Measurements from ENCODE around the gene FCHSD2. TPM values are rescaled to one million over a fixed set of nuclear protein-coding genes. Genes with fewer than 3 reads are reported as not detected.
A peak's percentile ranks its signal among the peaks of the same experiment; 100 is the strongest.
"Not testable (repeated sequence)": the region's sequence is repeated elsewhere in the genome, so short reads cannot be mapped to it uniquely, and the experiment has no call there.

FCHSD2 gene
- total RNA-seq, 2 experiments from 2014 or later: 52.8 to 57.2 TPM

GRCh38 chr11:72793076-72793424, 349.1 kb downstream of the FCHSD2 start:
- CTCF ChIA-PET: interaction anchor here (0.7 to 5.2 kb wide), 17 partner anchors 10 to 384 kb away, joined by 3 to 52 read pairs (median 4); partner anchors contain the start of genes ATG16L2 and FCHSD2
- POLR2A ChIA-PET: no interaction called here
- peak overlapping the region; percentile 98 for H3K27ac Mint-ChIP-seq

GRCh38 chr11:72792437-72793021, 349.6 kb downstream of the FCHSD2 start:
- Mint-ChIP-seq H3K36me3 (ENCODE audit: low read depth) (no peaks in the 10 kb centered on the region), H3K4me3 (no peak overlapping the region), H3K27ac (peak overlapping the region; percentile 98), H3K4me1 (peaks cover 34% of the 10 kb centered on the region), H3K9me3 (no peaks in the 10 kb centered on the region), H3K27me3 (no peaks in the 10 kb centered on the region)
- POLR2A ChIA-PET: no interaction called here
- no peak for DNase-seq
- CTCF ChIA-PET: interaction anchor here (0.6 to 5.2 kb wide), 15 partner anchors 9 to 385 kb away, joined by 3 to 52 read pairs (median 5); partner anchors contain the start of genes ATG16L2 and FCHSD2

More at GRCh38 chr11:72793076-72793424, 349.1 kb downstream of the FCHSD2 start:
- H3K9me3 Mint-ChIP-seq: no peaks in the 10 kb centered on the region
- DNase-seq: no peak
- H3K4me1 Mint-ChIP-seq: peaks cover 28% of the 10 kb centered on the region
- no peaks in the 10 kb centered on the region for H3K27me3 Mint-ChIP-seq
- peak overlapping the region; percentile 92 for H3K4me3 Mint-ChIP-seq
- no peaks in the 10 kb centered on the region for H3K36me3 Mint-ChIP-seq (ENCODE audit: low read depth)

- H3K27ac Mint-ChIP-seq; H3K9me3 Mint-ChIP-seq; H3K36me3 Mint-ChIP-seq (ENCODE audit: low read depth); POLR2A ChIA-PET; DNase-seq; H3K4me3 Mint-ChIP-seq; H3K27me3 Mint-ChIP-seq; CTCF ChIA-PET: not testable (repeated sequence)
- H3K4me1 Mint-ChIP-seq: peaks cover 41% of the 10 kb centered on the region
Measured at GRCh38 chr11:72791228-72791627, 350.9 kb downstream of the FCHSD2 start.

- DNase-seq: no peak
- CTCF ChIA-PET: interaction anchor here (1.0 to 3.2 kb wide), 6 partner anchors 11 to 353 kb away, joined by 3 to 12 read pairs (median 4); partner anchors contain the start of gene FCHSD2
- H3K27ac Mint-ChIP-seq: no peak overlapping the region
- H3K27me3 Mint-ChIP-seq: no peaks in the 10 kb centered on the region
- H3K36me3 Mint-ChIP-seq (ENCODE audit: low read depth): no peaks in the 10 kb centered on the region
- H3K4me1 Mint-ChIP-seq: peaks cover 38% of the 10 kb centered on the region
- no peaks in the 10 kb centered on the region for H3K9me3 Mint-ChIP-seq
- POLR2A ChIA-PET: no interaction called here
- H3K4me3 Mint-ChIP-seq: no peak overlapping the region
Measured at GRCh38 chr11:72789493-72790131, 352.5 kb downstream of the FCHSD2 start.

GRCh38 chr11:72788241-72788640, 353.9 kb downstream of the FCHSD2 start:
- DNase-seq: no peak
- Mint-ChIP-seq H3K4me1 (peaks cover 27% of the 10 kb centered on the region), H3K36me3 (ENCODE audit: low read depth) (no peaks in the 10 kb centered on the region), H3K4me3 (no peak overlapping the region), H3K27me3 (no peaks in the 10 kb centered on the region), H3K9me3 (no peaks in the 10 kb centered on the region), H3K27ac (no peak overlapping the region)
- ChIA-PET POLR2A (no interaction called here), CTCF (interaction anchor here (0.9 to 3.2 kb wide), 3 partner anchors 10 to 374 kb away, joined by 3 to 12 read pairs (median 5); no protein-coding TSS in a partner anchor)

- POLR2A ChIA-PET: no interaction called here
- H3K27me3 Mint-ChIP-seq: no peaks in the 10 kb centered on the region
- H3K9me3 Mint-ChIP-seq: no peaks in the 10 kb centered on the region
- peak; percentile 26 for DNase-seq
- H3K4me1 Mint-ChIP-seq: peaks cover 20% of the 10 kb centered on the region
- CTCF ChIA-PET: interaction anchor here (0.7 to 3.2 kb wide), 9 partner anchors 9 to 71 kb away, joined by 3 to 12 read pairs (median 3); no protein-coding TSS in a partner anchor
- H3K4me3 Mint-ChIP-seq: no peak overlapping the region
- H3K27ac Mint-ChIP-seq: no peak overlapping the region
- H3K36me3 Mint-ChIP-seq (ENCODE audit: low read depth): no peaks in the 10 kb centered on the region
Measured at GRCh38 chr11:72787216-72788104, 354.7 kb downstream of the FCHSD2 start.

Other genes starting within 250 kb of the FCHSD2 start
- gene P2RY2, start 76.0 kb upstream of the FCHSD2 start, total RNA-seq: not detected
- gene P2RY6, start 130.0 kb upstream of the FCHSD2 start, total RNA-seq: not detected
- gene ARHGEF17, start 166.0 kb upstream of the FCHSD2 start, total RNA-seq: not detected
- 10 to 100 TPM; 22.0 to 24.6 TPM for gene RELT, start 234.1 kb upstream of the FCHSD2 start, total RNA-seq

Data from activated CD4-positive, alpha-beta T cell treated with anti-CD3 and anti-CD28 coated beads, Interleukin-2, amount 10 ng/mL, durations not matched to agents 7 days and 5 days (primary cell).